Mucosa of rectum (tissue), 2 donors: Measurements from ENCODE around the gene SENP3.

Experiments used
- H3K27ac ChIP-seq, 2 donors: one replicate each; pipeline ENCODE4 v1.7.0; 2013; ENCODE audit warnings: inconsistent platforms in 2 of 2, low read depth in 2 of 2, low read length in 2 of 2
- H3K27me3 ChIP-seq, 2 donors: one replicate each; pipeline ENCODE4 v1.7.0; 2013; ENCODE audit warnings: low read length in 2 of 2; ENCODE audit not compliant: control insufficient read depth in 2 of 2, insufficient read depth in 2 of 2
- H3K36me3 ChIP-seq, 2 donors: one replicate each; pipeline ENCODE4 v1.7.0; 2013; ENCODE audit warnings: low read length in 2 of 2; ENCODE audit not compliant: control insufficient read depth in 2 of 2, insufficient read depth in 2 of 2
- H3K4me1 ChIP-seq, 2 donors: one replicate each; pipeline ENCODE4 v1.7.0; 2013; ENCODE audit warnings: low read length in 2 of 2, mild to moderate bottlenecking in 1 of 2; ENCODE audit not compliant: control insufficient read depth in 2 of 2, insufficient read depth in 2 of 2
- H3K4me3 ChIP-seq, 2 donors: one replicate each; pipeline ENCODE4 v1.7.0; 2013; ENCODE audit warnings: low read length in 2 of 2
- H3K9ac ChIP-seq, 2 donors: one replicate each; pipeline ENCODE4 v1.7.0; 2013; ENCODE audit warnings: low read length in 2 of 2, low read depth in 1 of 2, mild to moderate bottlenecking in 1 of 2
- H3K9me3 ChIP-seq, 2 donors: one replicate each; pipeline ENCODE4 v1.7.0; 2013; ENCODE audit warnings: low read length in 2 of 2; ENCODE audit not compliant: control insufficient read depth in 2 of 2
- donor health status: healthy.
- donor health status: Normal muscosa, but diverticular disease.

The SENP3 gene

DNA sequence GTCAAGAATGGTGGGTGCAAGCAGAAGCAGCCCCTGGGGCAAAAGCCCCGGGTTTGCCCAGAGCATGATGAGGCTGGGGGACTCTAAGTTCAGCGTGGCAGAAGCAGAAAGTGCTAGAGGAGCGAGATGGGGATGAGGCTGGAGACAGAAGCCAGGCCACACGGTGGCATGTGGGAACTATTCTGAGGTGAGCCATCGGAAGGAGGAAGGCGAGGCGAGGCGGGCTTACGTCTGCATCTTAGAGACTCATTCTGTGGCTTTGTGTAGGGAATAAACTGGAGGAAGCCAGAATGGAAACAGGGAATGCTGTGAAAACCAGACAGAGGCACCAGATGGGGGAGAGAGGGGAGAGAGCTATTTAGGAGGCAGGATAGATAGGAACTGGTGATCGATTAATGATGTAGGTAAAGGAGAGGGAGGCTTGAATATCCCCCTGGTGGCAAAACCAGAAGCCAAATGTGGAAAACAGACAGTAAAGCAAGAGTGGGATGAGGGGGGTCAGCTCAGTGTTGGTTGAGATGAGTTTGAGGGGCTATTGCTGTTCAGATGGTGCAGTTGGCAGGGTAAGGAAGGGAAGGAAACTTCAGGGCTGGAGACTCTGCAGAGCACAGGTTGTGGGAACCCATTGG lies 6.3 kb upstream of the SENP3 start:
- no peaks in the 10 kb centered on the region for H3K27me3 ChIP-seq
- no peaks in the 10 kb centered on the region for H3K9me3 ChIP-seq
- H3K9ac ChIP-seq: no peak overlapping the region
- no peak overlapping the region for H3K27ac ChIP-seq
- no peak overlapping the region for H3K4me3 ChIP-seq
- peaks cover 0 to 3% of the 10 kb centered on the region in 2 donors for H3K36me3 ChIP-seq
- peaks cover 38 to 40% of the 10 kb centered on the region in 2 donors for H3K4me1 ChIP-seq

DNA sequence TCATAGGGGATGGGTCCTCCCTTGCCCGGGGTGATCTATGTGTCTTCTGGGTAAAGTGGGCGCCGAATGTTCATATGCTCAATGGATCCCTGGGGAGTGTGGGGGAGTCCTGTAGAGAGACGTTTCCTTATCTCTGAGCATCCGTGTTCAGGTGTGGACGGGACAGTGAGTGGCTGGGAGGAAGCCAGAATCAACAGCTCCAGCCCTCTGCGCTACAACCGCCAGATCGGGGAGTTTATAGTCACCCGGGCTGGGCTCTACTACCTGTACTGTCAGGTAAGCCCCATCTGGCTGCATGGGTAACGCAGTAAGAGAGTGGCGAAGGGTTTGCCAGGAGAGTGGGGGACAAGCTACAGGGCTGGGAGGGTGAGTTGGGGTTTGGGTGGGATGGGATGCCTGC lies 5.1 kb upstream of the SENP3 start:
- peak overlapping the region; percentile 69 to 85 for H3K4me3 ChIP-seq
- no peaks in the 10 kb centered on the region for H3K27me3 ChIP-seq
- peak overlapping the region; percentile 98 to 99 for H3K27ac ChIP-seq
- peaks cover 0 to 3% of the 10 kb centered on the region in 2 donors for H3K36me3 ChIP-seq
- H3K9me3 ChIP-seq: no peaks in the 10 kb centered on the region
- peaks cover 47 to 52% of the 10 kb centered on the region in 2 donors for H3K4me1 ChIP-seq
- H3K9ac ChIP-seq: peak overlapping the region; percentile 63 to 94

DNA sequence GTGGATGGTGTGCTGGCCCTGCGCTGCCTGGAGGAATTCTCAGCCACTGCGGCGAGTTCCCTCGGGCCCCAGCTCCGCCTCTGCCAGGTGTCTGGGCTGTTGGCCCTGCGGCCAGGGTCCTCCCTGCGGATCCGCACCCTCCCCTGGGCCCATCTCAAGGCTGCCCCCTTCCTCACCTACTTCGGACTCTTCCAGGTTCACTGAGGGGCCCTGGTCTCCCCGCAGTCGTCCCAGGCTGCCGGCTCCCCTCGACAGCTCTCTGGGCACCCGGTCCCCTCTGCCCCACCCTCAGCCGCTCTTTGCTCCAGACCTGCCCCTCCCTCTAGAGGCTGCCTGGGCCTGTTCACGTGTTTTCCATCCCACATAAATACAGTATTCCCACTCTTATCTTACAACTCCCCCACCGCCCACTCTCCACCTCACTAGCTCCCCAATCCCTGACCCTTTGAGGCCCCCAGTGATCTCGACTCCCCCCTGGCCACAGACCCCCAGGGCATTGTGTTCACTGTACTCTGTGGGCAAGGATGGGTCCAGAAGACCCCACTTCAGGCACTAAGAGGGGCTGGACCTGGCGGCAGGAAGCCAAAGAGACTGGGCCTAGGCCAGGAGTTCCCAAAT lies 4.5 kb upstream of the SENP3 start:
- Histone ChIP-seq H3K27ac (peak overlapping the region; percentile 98 to 99), H3K9ac (peak overlapping the region; percentile 77 to 94), H3K9me3 (no peaks in the 10 kb centered on the region), H3K27me3 (no peaks in the 10 kb centered on the region), H3K36me3 (peaks cover 0 to 3% of the 10 kb centered on the region in 2 donors), H3K4me3 (peak overlapping the region; percentile 69 to 85), H3K4me1 (peaks cover 48 to 53% of the 10 kb centered on the region in 2 donors)

DNA sequence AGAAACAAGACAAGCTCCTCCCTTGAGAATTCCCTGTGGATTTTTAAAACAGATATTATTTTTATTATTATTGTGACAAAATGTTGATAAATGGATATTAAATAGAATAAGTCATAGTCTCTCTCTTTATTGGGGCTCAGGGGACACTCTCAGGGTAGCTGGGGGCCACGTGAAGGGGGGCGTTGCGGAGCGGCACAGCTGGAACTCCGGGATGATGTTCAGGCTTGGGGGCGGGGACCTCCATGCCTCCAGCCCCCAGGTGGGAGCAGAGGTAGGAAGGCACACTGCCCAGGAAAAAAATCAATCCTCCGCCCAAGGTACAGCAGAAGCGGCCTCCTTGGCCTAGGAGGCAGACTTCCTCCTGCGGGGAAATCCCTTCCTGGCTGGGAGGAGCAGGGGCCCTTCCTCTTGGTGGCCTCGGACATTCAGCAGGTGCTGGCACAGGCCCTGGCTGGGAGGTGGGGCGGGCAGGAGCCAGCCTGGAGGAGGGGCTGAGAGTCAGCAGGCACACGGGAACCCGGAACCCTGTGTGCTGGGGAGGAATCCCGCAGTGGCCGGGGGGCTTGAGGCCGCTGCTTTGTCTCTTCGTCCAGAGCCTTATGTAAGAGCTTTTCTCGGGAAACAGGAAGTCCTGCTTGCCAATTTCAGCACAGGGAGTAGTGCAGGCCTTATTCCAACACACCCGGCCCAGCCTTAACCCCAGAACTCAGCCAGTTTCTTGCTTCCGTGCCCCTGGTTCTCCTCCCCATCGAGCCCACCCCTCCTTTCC lies 3.8 kb upstream of the SENP3 start:
- peak overlapping the region; percentile 98 to 99 for H3K27ac ChIP-seq
- peaks cover 55 to 59% of the 10 kb centered on the region in 2 donors for H3K4me1 ChIP-seq
- H3K9me3 ChIP-seq: no peaks in the 10 kb centered on the region
- H3K27me3 ChIP-seq: no peaks in the 10 kb centered on the region
- peaks cover 0 to 3% of the 10 kb centered on the region in 2 donors for H3K36me3 ChIP-seq
- peak overlapping the region; percentile 77 to 94 for H3K9ac ChIP-seq
- H3K4me3 ChIP-seq: peak overlapping the region; percentile 69 to 85

- peak within 1 kb of the TSS; percentile 69 to 85 for H3K4me3 ChIP-seq
- peak within 1 kb of the TSS; percentile 77 to 94 for H3K9ac ChIP-seq
- peaks cover 0 to 3% of the 10 kb centered on the region in 2 donors for H3K36me3 ChIP-seq
- H3K9me3 ChIP-seq: no peaks in the 10 kb centered on the region
- H3K27me3 ChIP-seq: no peaks in the 10 kb centered on the region
- peaks cover 57 to 59% of the 10 kb centered on the region in 2 donors for H3K4me1 ChIP-seq
- H3K27ac ChIP-seq: peak within 1 kb of the TSS; percentile 98 to 99
Measured at GRCh38 chr17:7558544-7559319, 3.0 kb upstream of the SENP3 start, which contains the start of gene TNFSF13. TSS of gene TNFSF13 (plus strand) at chr17:7558750. CDS start at chr17:7559040, 290 bp downstream.

DNA sequence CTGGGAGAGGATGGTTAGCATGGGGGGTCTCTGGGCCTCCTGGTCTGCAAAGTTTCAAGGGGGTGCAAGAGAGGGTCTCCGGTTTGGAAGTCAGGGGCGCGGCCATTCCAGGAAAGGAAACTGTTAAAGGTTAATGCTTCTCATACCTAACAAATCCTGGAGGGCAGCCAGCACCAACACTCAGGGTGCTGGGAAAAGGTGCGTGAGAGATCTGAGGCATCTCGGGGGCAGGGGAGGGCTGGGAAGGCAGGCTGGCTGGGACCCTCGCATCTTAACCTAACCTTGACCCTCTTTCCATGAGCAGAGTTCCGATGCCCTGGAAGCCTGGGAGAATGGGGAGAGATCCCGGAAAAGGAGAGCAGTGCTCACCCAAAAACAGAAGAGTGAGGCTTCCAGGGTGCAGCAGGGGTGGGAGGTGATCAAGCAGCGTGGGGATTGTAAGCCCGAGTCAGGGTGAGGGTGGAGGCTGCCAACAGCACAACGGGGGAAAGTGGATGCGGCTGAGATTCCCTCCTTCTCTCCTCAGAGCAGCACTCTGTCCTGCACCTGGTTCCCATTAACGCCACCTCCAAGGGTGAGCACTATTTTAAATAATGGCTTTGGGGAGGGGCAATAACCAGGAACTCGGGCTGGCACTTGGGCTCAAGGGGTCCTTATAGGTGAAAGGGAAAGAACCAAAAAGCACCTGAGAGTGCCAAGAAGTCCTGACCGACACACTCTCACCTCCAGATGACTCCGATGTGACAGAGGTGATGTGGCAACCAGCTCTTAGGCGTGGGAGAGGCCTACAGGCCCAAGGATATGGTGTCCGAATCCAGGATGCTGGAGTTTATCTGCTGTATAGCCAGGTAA lies 2.2 kb upstream of the SENP3 start:
- H3K27ac ChIP-seq: peak overlapping the region; percentile 98 to 99
- H3K4me1 ChIP-seq: peaks cover 57 to 59% of the 10 kb centered on the region in 2 donors
- peak overlapping the region; percentile 69 to 85 for H3K4me3 ChIP-seq
- peaks cover 3 to 4% of the 10 kb centered on the region in 2 donors for H3K36me3 ChIP-seq
- H3K27me3 ChIP-seq: no peaks in the 10 kb centered on the region
- no peaks in the 10 kb centered on the region for H3K9me3 ChIP-seq
- H3K9ac ChIP-seq: peak overlapping the region; percentile 77 to 94

DNA sequence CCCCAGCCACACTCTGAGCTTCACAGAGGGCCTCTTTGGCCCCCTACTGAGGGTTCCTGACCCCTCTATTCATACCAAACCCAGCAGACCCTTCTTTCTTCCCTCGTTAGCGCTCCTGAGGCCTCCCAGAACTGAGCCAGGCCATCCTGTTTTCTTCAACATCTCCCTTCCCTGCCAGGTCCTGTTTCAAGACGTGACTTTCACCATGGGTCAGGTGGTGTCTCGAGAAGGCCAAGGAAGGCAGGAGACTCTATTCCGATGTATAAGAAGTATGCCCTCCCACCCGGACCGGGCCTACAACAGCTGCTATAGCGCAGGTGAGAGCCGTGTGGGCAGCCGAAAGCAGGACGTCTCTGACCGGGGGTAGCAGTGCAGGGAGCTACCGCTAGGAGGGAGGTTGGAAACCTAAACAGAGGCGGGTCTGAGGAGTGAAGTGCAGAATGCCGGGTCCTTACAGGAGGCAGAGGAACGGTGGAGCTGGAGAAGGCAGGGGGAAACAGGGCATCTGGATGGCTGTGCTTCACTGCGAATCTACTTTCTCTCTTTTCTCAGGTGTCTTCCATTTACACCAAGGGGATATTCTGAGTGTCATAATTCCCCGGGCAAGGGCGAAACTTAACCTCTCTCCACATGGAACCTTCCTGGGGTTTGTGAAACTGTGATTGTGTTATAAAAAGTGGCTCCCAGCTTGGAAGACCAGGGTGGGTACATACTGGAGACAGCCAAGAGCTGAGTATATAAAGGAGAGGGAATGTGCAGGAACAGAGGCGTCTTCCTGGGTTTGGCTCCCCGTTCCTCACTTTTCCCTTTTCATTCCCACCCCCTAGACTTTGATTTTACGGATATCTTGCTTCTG lies 1.3 kb upstream of the SENP3 start:
- no peaks in the 10 kb centered on the region for H3K9me3 ChIP-seq
- no peaks in the 10 kb centered on the region for H3K27me3 ChIP-seq
- peak overlapping the region; percentile 77 to 94 for H3K9ac ChIP-seq
- peaks cover 7 to 12% of the 10 kb centered on the region in 2 donors for H3K36me3 ChIP-seq
- peak overlapping the region; percentile 98 to 99 for H3K27ac ChIP-seq
- H3K4me1 ChIP-seq: peaks cover 57 to 59% of the 10 kb centered on the region in 2 donors
- peak overlapping the region; percentile 69 to 85 for H3K4me3 ChIP-seq

DNA sequence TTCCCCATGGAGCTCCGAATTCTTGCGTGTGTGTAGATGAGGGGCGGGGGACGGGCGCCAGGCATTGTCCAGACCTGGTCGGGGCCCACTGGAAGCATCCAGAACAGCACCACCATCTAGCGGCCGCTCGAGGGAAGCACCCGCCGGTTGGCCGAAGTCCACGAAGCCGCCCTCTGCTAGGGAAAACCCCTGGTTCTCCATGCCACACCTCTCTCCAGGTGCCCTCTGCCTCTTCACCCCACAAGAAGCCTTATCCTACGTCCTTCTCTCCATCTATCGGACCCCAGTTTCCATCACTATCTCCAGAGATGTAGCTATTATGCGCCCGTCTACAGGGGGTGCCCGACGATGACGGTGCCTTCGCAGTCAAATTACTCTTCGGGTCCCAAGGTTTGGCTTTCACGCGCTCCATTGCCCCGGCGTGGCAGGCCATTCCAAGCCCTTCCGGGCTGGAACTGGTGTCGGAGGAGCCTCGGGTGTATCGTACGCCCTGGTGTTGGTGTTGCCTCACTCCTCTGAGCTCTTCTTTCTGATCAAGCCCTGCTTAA lies 617 bp upstream of the SENP3 start:
- H3K36me3 ChIP-seq: peaks cover 12 to 16% of the 10 kb centered on the region in 2 donors
- H3K9ac ChIP-seq: peak overlapping the region; percentile 79 to 94
- H3K4me3 ChIP-seq: peak overlapping the region; percentile 69 to 85
- peaks cover 57% of the 10 kb centered on the region in 2 donors for H3K4me1 ChIP-seq
- H3K9me3 ChIP-seq: no peaks in the 10 kb centered on the region
- no peaks in the 10 kb centered on the region for H3K27me3 ChIP-seq
- peak overlapping the region; percentile 98 to 99 for H3K27ac ChIP-seq
